GM21528 (cell line): Measurements from ENCODE around the gene NID1.
"Not testable (repeated sequence)": the region's sequence is repeated elsewhere in the genome, so short reads cannot be mapped to it uniquely, and the experiment has no call there.

Experiments used
- ATAC-seq: cut with Tn5 transposase; IDR thresholded peaks from one replicate; pipeline ENCODE4 v1.9.1; 2021; ENCODE audit warnings: mild to moderate bottlenecking, moderate library complexity; ENCODE audit not compliant: unreplicated experiment, low FRiP score

NID1 gene

DNA sequence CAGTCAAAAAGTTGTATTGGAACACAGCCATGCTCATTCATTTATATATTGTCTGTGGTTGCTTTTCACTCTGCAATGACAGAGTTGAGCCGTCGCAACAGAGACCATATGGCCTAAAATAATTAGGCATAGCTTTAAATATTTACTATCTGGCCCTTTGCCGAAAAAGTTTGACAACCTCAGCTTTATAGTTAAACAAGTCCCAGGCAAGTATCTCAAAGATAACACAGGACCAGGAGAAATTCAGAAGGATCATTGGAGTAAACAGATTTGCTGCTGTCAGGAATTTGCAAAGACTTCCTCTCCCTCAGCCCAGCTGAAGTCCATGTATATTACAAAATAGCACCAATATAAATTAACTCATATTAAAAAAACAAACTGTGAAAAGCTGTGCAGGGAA is 34.4 kb downstream of the NID1 start:
- no peak for ATAC-seq

DNA sequence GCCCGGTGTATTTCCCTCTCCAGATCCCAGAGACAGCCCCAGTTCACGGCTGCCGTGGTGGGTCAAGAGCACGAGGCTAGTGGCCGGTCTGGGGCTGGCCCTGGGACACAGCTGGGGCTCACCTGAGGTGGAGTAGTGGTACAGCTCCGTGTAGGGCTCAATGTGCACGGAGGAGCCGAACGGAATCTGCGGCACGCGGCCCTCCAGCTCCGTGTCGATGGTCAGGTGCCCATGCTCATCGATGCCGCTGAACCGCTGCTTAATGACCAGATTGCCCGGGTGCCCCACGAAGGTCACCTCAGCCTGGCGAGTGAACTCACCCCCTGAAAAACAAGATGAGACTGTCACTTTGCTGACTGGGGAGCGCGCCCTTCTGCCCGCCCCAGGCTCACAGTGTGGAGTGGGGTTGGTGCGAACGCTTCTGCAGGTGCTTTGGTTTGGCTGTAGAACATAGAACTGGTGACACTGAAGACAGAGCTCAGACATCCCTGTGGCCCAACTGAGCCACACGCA is 35.4 kb downstream of the NID1 start:
- no peak for ATAC-seq

DNA sequence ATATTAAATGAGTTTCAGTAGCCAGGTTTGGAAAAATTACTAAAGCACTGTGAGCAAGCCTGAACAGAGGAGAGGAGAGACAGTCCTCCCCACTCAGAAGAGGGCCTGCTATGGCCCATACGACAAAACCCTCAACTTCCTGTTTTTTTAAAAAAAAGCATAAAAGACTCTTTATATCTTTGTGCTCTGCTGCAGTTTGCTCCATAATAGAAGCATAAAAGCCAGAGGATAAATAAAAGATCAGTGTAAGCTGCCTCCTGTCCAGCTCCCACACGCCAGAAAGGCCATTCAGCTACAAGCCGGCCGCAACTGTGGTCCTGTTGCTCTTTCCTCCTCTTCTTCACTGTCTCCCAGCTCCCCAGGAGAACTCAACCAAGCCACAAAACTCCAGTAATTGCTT is 37.8 kb downstream of the NID1 start:
- ATAC-seq = no peak

DNA sequence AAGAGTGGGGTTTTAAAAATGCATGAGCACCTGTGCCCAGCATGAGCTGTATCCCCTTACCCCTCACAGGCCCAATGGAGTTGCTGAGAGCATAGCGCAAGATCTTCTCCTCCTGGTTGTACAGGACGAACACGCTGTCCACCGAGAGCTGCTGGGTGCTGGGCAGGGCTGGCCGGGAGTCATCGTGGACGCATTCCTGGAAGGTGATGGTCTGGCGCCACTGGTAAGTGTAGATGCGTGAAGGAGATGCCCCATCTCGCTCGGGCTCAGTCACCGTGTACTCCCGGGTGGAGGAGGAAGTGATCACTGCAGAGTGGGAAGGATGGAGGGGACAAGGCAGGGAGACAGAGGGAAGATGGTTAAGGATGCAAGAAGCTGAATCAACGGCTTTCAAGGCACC is 39.1 kb downstream of the NID1 start:
- no peak for ATAC-seq

DNA sequence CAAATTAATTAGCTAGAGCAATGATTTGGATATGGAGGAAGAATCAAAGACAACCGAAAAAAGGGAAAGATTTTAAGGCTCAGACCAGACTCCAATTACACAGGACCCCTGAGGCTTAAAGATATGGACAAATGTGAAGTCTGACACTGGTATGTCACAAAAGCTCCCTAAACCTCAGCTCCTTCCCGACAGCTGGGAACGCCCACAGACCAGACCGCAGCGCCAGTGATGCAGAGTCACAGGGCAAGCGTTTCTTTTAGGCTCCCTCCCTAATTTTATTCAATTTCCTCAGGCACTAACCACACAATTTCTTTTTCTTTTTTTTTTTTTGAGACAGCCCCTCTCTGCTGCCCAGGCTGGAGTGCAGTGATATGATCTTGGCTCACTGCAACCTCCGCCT is 40.2 kb downstream of the NID1 start:
- ATAC-seq = no peak

DNA sequence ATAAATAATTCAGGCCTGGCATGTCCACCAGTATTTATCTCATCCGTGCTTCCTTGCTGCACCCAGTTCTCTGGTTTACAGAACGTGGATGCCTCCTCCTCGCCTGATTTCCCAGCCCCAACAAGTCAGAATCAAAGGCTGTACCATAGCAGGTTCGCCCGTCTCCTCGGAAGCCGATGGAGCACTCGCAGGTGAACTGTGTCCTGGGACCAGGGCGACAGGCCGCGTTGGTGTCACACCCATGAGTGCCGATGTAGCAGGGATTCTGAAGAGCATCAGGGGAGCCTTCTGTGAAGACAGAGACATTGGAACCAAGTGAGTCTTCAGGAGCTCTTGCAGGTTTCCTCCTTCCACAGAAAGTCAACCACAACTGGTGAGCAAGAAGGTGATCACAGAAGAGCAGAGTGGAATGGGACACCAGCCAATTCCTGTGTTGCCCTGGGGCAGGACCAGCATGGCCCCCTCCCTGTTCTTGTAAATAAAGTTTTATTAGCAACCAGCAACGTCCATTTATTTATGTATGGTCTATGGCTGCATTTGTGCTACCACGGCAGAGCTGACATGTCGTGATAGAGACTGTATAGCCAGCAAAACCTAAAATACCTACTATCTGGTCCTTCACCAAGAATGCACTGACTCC is 40.8 kb downstream of the NID1 start:
- no peak for ATAC-seq

DNA sequence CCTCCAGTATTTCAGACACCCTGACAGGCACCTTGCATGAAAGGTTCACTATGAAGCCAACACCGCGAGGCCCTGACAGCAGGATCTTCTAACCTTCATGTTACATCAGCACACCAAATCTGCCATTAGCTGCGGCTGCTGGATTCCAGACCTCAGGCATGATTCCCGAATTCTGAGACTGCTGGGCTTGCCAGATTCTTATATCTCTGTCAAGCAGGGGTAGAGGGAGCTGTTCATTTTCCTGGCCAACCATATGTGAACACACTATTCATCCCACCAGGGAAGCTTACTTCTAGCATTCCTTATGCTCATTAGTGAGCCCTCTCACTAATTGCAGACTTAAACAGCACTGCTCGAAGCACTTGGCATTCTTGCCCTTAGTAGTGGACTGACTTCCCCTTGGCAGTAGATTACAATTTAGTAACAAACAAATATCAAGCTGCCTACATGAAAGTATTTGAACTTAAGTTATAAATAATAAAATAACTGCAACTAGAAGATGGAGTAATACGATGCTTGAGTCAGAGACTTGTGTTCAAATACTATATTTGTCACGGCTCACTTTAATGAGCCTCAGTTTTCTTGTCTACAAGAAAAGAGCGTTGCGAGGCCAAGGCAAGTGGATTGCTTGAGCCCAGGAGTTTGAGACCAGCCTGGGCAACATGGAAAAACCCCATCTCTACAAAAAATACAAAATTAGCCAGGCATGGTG is 43.3 kb downstream of the NID1 start:
- ATAC-seq = no peak

DNA sequence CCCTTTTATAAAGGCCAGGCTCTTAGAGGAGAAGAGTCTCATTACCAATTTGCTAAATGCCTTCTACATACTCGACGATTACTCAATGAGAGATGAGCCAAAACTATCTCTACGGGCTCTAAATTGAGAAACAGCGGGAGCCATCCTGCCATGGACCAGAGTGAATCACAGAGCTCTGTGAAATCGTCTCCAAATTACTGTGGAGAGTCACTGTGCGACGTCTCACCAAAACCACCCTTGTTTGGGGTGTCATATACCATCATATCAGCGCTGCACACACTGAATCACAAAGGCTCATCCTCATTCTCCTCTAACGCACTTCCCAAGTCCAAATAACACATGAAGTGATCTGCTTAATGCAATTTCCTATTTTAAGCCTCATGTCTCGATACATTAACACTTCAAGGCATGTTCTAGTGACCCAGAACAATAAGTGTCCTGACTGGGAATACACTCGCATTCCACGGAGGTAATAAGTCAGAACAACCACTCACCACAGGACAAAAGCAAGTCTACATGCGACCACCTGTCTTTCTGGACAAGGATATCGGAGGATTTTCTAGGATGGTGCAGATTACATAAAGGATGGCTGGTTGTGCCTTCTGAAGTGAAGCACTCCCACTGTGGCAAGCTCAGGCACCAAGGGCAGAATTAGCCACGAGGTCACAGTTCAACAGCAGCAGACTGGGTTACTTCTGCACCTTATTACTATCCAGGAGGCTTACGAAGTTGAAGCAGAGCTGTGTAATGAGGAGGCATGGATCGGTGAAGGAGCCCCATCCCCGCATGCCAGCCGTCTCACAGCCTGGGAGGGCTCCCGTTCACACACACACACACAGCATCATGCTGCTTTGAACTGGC is 44.3 kb downstream of the NID1 start:
- no peak for ATAC-seq

DNA sequence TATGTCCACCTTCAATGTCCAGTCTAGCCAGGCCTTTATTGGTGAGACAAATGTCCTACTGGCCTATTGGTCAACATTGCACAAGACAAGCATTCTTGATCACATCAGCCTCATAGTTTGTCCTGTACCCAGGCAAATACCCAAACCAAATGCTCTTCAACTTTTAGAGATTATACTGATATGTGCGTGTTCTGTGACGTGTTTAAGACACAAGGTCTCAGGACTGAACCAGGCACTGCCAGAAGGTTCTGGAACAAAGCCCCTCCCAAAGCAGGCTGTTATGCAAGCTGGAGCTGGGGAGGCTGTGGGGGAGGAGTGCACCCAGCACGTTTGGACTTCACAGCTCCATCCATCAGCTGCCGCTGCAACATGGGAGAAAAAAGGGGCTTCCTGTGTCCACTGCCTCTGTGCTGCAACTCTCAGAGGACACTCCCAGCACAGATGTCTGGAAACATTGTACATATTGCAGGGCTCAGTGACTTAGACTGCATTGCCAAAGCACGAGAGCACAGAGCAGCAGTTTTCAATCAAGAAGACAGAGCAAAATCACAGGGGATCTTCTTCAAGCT is 45.9 kb downstream of the NID1 start:
- ATAC-seq = no peak

DNA sequence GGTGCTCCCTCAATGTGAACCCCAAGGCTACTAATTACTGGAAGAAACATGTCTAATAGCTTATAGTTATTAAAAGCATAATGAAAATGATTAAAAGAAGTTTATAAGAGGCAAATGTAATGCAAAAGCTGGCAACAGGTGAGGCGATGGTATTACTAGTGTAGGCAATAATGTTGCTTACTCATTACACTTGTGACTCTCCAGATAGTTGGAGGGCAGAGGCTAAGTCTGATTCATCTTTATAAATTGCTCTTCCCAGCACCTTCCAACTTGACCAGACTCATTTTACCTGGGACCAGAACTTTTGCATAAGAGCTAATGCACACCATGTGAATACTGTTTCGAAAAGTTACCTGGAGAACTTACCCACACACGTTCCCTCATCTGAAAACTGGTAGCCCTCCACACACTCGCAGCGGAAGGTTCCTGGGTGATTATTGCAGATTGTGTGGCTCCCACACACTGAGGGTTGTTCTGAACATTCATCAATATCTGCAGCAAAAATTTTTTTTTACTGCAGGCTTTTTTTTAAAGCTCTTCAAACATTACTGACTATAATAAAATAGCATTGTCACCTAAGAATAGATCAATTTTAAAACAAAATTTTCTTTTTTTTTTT is 48.0 kb downstream of the NID1 start:
- no peak for ATAC-seq

DNA sequence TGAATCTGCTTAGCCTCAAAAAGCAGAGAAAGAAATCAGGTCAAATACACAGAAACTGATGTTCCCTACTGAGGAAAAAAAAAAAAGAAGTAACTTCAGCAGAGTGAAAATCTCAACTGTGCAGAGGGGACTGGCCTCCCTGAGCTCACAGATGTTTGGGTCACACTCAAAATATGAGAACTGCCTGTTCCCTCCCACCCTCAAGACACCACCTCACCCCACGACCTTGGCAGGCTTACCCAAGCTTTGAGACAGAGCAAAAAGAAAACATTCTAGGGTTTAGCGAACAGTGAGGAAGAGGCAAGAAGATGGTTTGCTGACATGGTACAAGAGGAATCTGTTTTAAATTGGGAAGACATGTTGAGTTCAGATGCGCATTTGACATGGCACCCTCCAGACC is 48.8 kb downstream of the NID1 start:
- no peak for ATAC-seq

DNA sequence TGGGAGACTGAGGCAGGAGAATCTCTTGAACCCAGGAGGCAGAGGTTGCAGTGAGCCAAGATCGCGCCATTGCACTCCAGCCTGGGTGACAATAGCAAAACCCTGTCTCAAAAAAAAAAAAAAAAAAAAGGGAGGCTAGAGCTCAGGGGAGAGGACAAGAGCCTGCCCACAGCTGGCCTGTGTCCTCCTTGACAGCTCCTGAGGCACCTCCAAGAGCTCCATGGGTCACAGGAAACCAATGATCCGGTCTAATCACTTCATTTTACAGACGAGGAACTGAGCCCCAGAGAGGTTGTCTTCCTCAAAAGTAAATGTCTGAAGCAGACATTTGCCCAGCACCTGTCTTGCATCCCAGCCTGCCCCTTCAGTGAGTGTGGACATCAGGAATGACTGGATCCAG is 49.4 kb downstream of the NID1 start:
- ATAC-seq = no peak

DNA sequence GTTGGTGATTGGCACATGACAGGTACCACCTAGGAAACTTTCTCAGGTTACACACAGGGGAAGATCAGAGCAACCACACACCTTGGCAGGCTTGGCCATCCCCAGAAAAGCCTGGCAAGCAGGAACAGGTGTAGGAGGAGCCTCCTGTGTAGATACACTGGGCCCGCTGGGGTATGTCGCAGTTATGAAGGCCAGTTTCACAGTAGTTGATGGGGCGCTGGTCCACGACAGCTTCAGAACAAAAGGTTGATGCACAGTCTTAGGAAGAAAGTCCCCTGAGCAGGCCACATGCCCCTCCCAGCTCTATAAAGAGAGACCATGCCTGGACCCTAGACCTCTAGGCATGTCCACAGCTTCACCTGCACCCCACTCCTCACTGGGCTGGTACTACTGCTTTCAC is 51.6 kb downstream of the NID1 start:
- ATAC-seq = no peak

DNA sequence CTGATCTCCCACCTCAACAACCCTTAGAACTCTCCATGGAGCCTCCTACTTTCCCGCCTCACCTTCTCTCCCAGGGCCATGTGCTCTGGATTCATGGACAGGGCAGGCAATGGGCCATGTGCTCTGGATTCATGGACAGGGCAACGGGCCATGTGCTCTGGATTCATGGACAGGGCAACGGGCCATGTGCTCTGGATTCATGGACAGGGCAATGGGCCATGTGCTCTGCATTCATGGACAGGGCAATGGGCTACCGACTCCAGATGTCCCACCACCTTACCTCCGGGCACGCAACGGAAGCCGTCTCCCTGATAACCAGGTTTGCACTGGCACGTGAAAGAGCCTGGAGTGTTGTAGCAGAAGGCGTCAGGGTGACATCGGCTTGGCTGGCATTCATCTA is 53.2 kb downstream of the NID1 start:
- ATAC-seq = no peak

DNA sequence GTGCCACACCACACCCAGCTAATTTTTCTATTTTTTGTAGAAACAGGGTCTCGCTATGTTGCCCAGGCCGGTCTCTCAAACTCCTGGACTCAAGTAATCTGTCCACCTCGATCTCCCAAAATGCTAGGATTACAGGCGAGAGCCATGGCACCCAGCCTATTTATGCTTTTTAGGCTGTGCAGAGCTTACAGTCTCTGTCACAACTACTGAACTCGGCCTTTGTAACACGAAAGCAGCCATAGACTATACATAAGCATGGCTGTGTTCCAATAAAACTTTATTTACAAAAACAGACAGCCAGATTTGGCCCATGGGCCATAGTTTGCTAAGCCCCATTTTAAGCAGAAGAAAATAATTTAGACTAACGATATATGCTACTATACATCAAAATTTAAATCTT is 54.4 kb downstream of the NID1 start:
- ATAC-seq = no peak

DNA sequence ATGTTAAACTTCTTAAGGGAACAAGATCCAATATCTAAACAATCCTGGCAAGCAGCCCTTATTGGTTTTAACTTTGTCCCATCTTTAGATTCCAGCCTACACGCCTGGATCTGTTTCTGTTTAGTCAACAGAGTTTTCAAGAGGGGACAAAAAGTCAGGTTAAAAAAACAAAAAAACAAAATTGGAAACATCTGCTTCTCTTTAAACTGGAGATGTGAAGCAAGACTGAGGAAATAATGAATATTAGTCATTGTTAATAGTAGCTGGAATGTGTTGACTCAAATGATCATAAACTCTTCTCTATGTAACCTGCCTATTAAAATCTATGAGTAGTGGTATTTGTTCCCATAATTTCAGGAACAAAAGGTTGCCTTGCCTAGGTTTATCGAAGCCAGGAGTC is 55.0 kb downstream of the NID1 start:
- ATAC-seq = no peak

DNA sequence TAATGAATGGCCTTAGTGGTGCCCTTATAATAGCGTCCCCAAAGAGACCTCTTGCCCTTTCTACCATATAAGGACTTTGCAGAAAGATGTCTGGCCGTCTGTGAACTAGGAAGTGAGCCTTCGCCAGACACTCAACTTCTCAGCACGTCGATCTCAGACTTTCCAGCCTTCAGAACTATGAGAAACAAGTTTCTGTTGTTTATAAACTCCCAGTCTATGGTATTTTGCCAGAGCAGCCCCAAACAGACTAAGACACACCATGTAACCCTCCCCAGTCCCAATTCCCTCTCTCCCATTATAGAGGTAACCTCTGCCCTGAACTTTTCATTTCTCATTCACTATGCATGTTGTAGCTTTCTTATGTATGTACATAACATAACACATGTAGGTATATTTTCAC is 55.7 kb downstream of the NID1 start:
- no peak for ATAC-seq

DNA sequence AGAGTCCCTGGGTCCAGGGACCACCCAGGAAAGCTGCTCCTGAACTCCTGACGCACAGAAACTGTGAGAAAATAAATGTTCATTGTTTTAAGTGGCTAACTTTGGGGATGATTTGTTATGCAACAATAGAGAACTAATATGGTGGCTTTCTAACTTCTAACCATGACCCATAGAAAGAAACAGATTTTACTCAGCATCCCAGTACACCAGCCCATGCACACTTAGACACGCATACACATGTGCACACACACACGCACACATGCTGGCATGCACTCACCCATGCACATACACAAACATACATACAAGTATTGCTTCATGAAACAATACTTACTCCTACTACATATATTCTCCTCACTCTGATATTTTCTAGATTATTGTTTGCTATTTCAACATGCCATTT is 57.1 kb downstream of the NID1 start:
- no peak for ATAC-seq

DNA sequence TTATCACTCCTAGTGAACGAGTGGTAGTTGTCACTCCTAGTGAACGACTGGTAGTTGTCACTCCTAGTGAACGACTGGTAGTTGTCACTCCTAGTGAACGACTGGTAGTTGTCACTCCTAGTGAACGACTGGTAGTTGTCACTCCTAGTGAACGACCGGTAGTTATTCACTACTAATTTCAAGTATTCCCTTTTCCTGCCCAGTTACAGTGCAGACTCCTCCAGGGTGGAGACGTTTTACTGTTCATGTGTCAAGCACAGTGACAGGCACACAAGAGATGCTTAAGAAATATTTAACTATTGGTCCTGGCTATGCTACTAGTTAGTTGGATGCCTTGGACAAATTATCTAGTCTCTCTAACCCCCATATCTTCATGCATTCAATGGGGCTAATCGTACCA is 61.8 kb downstream of the NID1 start:
- ATAC-seq = not testable (repeated sequence)

DNA sequence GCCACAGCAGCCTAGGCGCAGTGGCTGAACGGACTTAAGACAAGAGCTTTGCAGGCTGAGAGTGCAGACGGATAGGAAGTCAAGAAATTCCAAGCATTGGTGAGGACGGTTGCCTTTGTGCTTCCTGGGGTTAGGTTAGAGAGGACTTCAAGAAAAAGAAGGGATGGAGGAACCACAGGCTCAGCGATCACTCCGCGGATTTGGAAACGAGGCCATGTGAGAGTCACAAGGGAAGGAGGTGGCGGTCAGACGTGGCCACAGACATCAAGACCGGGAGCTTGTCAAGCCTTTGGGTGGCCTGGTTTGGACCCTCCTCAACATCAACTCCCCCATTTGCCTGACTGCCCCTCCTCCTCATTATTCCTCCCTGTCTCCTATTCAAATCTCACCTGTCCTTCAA is 62.3 kb downstream of the NID1 start:
- ATAC-seq = no peak

DNA sequence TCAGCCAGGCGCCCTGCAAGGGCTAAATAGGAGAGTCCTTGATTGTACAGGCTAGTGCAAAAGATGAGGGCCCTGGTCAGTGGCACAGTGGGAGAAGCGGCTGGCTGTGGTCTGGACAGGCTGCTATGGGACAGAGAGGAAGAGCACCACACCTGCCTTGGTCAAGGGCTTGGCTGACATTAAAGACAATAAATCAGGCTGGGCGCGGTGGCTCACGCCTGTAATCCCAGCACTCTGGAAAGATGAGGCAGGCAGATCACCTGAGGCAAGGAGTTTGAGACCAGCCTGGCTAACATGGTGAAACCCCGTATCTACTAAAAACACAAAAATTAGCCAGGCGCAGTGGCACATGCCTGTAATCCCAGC is 62.9 kb downstream of the NID1 start:
- no peak for ATAC-seq
